ENCODE results near the gene APOM. TPM values are rescaled to one million over a fixed set of nuclear protein-coding genes. Genes with fewer than 3 reads are reported as not detected.

Gene APOM
- total RNA-seq = 2.2 TPM

DNA sequence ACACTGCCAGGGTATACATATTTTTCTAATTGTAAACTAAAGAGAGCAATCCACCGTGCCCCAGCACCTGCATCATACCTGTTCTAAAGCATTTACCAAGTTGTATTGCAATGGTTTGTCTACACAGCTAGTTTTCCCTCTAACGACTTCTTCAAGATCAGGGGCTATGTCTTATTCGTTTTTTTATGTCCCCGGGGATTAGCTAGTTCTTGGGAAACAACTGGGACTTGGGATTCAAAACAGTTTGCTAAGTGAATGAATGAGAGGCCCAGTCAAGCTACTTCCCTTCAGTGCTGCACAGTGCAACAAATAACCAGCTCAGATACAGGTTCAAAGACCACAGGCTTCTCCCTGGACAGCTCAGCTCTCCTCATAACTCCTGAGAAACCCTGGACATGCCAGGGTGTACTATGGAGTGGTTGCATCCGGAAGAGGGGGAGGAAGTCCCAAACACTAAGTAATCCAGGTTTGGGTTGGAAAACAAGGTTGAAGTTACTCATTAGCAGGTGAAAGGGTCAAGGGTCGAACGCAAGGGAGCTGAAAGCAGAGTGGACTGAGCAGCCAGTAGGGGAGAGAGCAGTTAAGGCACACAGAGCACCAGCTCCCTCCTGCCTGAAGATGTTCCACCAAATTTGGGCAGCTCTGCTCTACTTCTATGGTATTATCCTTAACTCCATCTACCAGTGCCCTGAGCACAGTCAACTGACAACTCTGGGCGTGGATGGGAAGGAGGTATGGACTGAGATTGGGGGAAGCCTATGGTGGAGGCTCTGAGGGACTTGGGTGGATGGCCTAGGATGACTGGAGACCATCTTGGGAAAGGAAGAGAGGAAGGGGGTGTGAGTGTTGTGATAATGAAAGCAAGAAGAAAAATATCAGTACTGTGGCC is at the start of gene APOM:
APOM (plus strand) TSS at position 546 of the 889 bp plus-strand sequence; CDS start at position 619, 73 bp downstream.

GRCh38 chr6:31614684-31615578 is 40.8 kb upstream of the APOM start, which contains the start of gene AIF1:
TSS of gene AIF1 (plus strand) at chr6:31615234. CDS start at chr6:31615330, 96 bp downstream.

DNA sequence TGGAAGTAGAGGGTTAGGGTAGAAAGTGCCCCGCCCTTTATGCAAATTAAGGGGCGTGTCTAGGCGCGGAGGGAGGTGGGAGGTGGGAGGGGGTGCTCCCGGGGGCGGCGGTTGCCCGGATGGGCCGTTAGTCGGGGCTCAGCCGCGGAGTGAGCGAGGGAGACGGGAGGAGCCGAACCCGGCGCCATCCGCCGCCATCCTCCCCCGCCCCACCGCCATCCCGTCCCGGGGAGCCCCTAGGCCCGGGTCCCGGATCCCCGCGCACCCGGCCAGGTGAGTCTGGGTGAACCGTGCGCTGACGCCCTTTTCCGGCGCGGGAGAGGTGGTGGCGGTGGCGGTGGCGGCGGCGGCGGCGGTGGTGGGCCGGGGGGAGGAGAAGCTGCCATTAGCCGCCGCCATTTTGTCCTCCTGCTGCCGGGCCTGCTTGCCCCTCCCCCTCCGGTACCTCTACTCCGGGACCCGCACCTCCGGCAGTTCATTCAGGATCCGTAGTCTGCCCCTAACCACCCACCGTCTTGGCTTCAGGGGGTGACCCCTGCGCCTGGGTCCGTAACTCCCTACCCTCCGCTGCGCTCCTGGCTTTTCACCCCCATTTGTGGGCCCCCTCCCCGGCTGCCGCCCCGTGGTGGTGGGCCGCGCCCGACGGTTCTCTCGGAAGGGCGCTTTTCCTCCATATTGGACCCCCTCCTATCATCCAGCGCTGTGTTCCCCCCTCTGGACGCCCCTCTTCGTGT is 34.9 kb upstream of the APOM start, which contains the start of gene PRRC2A:
PRRC2A (plus strand) TSS at position 130 of the 734 bp plus-strand sequence. CDS start 2,075 bp downstream, outside the sequence.

GRCh38 chr6:31660381-31661261 is 4.9 kb downstream of the APOM start, which contains the start of gene C6orf47:
TSS of gene C6orf47 (minus strand) at chr6:31660778. CDS start at chr6:31659947, 831 bp downstream.

DNA sequence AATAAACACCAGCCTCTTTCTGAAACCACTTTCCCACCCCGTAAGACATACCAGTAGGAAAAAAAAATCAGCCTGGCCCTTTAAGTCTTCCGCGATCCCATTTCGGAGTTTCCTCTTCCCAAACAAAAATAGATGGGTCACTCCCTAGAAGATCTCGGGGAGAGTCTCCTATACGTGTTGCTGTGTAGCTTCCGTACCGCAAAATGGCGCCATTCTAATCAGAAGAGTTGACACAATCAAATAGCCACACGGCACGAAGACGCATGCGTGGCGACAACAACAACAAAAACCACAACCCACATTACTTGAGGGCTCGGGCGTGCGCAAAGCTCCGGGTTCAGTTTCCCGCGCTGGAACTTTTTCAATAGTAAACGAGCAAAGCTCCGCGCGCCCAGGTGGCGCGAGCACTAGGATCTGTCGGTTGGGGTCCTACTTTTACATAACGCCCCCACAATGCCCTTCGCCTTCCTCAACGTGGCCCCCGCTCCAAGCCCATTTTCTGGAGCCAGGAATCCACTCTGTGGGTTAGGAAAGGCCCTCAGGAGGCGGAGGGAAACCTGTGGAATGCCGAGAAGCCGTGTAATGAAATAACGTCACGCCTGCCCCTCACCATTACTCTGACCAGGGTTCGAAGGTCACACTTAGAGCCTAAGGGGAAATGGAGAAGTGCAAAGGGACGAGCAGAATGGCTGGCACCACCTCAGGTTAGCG is 9.3 kb downstream of the APOM start, which contains the start of gene GPANK1:
GPANK1 (minus strand) TSS at position 208 of the 711 bp plus-strand sequence. CDS start 519 bp downstream, outside the sequence.

DNA sequence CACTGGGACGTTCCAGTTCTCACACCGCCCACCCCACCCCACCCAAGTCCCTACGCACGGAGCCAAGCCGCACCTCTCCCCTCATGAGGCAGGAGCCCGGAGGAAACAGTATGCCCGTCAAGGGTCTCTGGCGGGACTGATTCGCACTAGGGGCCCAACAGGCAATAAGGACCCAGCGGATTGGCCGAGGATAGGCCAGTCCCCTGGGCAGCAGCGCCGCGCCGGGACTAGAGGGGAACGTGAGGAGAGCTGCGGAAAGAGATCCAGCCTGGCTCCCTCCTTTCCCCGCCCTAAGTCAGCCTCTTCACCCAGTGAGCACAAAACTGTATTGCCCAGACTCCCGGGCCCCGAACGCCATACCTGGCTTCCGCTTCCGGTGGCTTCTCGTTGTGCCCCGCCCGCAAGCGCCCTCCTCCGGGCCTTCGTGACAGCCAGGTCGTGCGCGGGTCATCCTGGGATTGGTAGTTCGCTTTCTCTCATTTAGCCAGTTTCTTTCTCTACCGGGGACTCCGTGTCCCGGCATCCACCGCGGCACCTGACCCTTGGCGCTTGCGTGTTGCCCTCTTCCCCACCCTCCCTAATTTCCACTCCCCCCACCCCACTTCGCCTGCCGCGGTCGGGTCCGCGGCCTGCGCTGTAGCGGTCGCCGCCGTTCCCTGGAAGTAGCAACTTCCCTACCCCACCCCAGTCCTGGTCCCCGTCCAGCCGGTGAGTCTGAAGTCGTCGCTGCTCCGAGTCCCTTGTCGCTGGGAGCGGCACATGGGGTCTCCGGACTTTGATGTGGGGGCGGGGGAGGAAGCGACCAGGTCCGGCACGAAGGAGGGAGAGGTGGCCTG is 10.0 kb downstream of the APOM start, which contains the start of gene CSNK2B:
CSNK2B (plus strand) TSS at position 580 of the 836 bp plus-strand sequence. CDS start 752 bp downstream, outside the sequence.

DNA sequence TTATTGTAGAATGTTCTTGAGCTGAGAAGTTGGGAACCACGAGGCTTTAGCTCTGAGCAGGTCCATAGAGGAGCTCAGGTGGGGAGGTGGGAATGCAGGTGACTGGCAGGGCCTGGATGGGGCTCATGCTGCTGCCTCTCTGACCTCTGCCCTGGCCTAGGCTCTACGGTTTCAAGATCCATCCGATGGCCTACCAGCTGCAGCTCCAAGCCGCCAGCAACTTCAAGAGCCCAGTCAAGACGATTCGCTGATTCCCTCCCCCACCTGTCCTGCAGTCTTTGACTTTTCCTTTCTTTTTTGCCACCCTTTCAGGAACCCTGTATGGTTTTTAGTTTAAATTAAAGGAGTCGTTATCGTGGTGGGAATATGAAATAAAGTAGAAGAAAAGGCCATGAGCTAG is 14.0 kb downstream of the APOM start, which contains the start of gene LY6G5B:
LY6G5B (plus strand) TSS at position 301 of the 400 bp plus-strand sequence. CDS start 975 bp downstream, outside the sequence.

GRCh38 chr6:31680226-31681134 is 24.8 kb downstream of the APOM start, which contains the start of gene LY6G5C:
TSS of gene LY6G5C (minus strand) at chr6:31681067. CDS start at chr6:31680373, 694 bp downstream.

DNA sequence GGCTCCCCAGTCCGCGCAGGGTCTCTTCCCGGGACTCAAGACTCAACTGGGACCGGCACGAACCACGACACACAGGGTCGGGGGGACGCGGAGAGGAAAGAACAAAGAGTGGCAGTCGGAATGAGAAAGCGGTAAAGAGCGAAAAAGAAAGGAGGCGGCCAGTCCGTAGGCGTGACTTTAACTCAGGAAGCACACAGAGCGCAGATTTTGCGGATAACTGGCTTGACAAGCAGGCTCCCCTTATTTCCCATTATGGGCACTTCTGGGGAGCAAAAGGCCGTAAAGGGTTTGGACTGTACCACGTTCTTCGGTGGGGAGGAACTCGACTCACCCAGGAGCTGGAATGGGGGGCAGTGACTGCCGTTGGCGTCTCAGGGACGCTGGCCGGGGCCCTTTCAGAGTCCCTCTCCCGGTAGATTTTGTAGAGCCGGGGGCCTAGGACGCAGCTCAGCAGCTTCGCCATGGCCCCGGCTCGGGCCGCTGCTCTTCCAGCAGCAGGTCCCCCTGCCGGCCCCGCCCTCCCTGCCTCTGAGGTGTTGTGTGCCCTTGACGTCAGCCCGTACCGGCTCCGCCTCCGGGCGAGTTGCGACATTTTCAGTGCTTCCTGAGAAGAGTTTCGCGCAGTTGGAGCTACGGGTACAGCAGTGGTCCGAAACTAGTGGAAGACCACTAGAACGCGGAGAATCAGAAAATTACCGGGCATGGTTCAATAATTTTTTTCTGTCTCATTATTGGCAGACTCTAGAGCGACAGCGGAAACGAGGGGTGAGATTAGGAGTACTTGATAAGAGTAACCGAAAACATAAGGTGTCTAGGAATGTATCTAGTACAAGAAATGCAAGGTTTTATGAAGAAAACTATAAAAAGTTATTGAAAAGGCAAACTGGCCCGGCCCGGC is 47.4 kb downstream of the APOM start, which contains the start of gene ABHD16A:
ABHD16A (minus strand) TSS at position 506 of the 898 bp plus-strand sequence; CDS start at position 463, 43 bp downstream.

DNA sequence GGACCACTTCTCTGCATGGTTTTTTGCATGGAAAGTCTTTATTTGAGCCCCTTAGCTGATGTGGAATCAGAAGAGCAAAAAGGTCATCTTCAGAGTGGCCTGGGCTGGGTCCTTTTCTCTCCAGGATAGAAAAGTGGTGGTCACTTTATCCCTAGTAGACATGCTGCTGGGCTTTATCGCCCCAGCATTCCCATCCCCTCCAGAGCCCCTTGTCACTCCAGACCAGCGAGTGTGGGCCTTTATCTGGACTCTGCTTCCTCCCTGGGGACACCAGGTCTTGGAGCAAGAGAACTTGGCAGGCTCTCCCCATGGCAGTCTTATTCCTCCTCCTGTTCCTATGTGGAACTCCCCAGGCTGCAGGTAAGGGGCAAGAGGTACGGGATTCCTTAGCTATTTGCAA is 50.9 kb downstream of the APOM start, which contains the start of gene LY6G6F:
LY6G6F (plus strand) TSS at position 268 of the 400 bp plus-strand sequence; CDS start at position 309, 41 bp downstream.

Small RNAs within 50 kb of the gene (small RNA-seq; reads per million reads assigned to genes)
- not detected for gene MIR4646 (ENCODE audit: low replicate concordance)
- not detected for gene MIR6832 (ENCODE audit: low replicate concordance)
- gene RF00019 (ENCODE audit: low replicate concordance) = not detected
- gene SNORA38 (ENCODE audit: low replicate concordance) = 4.6 reads per million, percentile 86 among the genes with 10 or more reads in this experiment
- gene UQCRHP1 (ENCODE audit: low replicate concordance) = not detected

Other genes with a start within 250 kb of the APOM start
- 0.31 TPM for gene MICB, start 157.7 kb upstream of the APOM start, total RNA-seq
- gene MCCD1, start 126.9 kb upstream of the APOM start, total RNA-seq = not detected
- 296 TPM for gene DDX39B, start 113.9 kb upstream of the APOM start, total RNA-seq
- gene ATP6V1G2, start 109.3 kb upstream of the APOM start, total RNA-seq = 58.8 TPM
- gene NFKBIL1, start 108.3 kb upstream of the APOM start, total RNA-seq = 15.3 TPM
- not detected for gene LTA, start 83.6 kb upstream of the APOM start, total RNA-seq
- gene TNF, start 80.3 kb upstream of the APOM start, total RNA-seq = not detected
- not detected for gene LTB, start 73.5 kb upstream of the APOM start, total RNA-seq
- not detected for gene LST1, start 69.6 kb upstream of the APOM start, total RNA-seq
- not detected for gene NCR3, start 62.9 kb upstream of the APOM start, total RNA-seq
- 3.4 TPM for gene AIF1, start 40.7 kb upstream of the APOM start, total RNA-seq
- 94.8 TPM for gene PRRC2A, start 35.2 kb upstream of the APOM start, total RNA-seq
- 177 TPM for gene BAG6, start 3.2 kb upstream of the APOM start, total RNA-seq
- 17.2 TPM for gene C6orf47, start 4.9 kb downstream of the APOM start, total RNA-seq
- gene GPANK1, start 9.1 kb downstream of the APOM start, total RNA-seq = 11.3 TPM
- gene CSNK2B, start 10.2 kb downstream of the APOM start, total RNA-seq = 83.6 TPM
- 13.5 TPM for gene LY6G5B, start 14.1 kb downstream of the APOM start, total RNA-seq
- 5.6 TPM for gene LY6G5C, start 25.2 kb downstream of the APOM start, total RNA-seq
- gene ABHD16A, start 47.4 kb downstream of the APOM start, total RNA-seq = 67.9 TPM
- not detected for gene LY6G6F, start 51.0 kb downstream of the APOM start, total RNA-seq
- gene LY6G6D, start 59.5 kb downstream of the APOM start, total RNA-seq = not detected
- not detected for gene LY6G6C, start 65.9 kb downstream of the APOM start, total RNA-seq
- not detected for gene MPIG6B, start 67.5 kb downstream of the APOM start, total RNA-seq
- gene DDAH2, start 73.4 kb downstream of the APOM start, total RNA-seq = 126 TPM
- gene CLIC1, start 80.6 kb downstream of the APOM start, total RNA-seq = 20.0 TPM
- gene MSH5, start 84.1 kb downstream of the APOM start, total RNA-seq = 14.1 TPM
- 1.3 TPM for gene SAPCD1, start 106.8 kb downstream of the APOM start, total RNA-seq
- 0.31 TPM for gene VWA7, start 121.4 kb downstream of the APOM start, total RNA-seq
- 57.9 TPM for gene VARS1, start 139.9 kb downstream of the APOM start, total RNA-seq
- gene LSM2, start 151.1 kb downstream of the APOM start, total RNA-seq = 15.3 TPM
- 3.1 TPM for gene HSPA1L, start 159.4 kb downstream of the APOM start, total RNA-seq
- gene HSPA1A, start 159.6 kb downstream of the APOM start, total RNA-seq = 170 TPM
- gene HSPA1B, start 171.8 kb downstream of the APOM start, total RNA-seq = 217 TPM
- gene NEU1, start 206.9 kb downstream of the APOM start, total RNA-seq = 17.5 TPM
- not detected for gene SLC44A4, start 223.1 kb downstream of the APOM start, total RNA-seq
- gene EHMT2, start 241.8 kb downstream of the APOM start, total RNA-seq = 114 TPM
- 31.0 TPM for gene ZBTB12, start 246.2 kb downstream of the APOM start, total RNA-seq

All from parietal lobe (tissue), 2 donors.